SK-N-DZ (cell line): ENCODE results near the gene OR5H6. TPM values are rescaled to one million over a fixed set of nuclear protein-coding genes. Genes with fewer than 3 reads are reported as not detected.
"Not testable (repeated sequence)": the region's sequence is repeated elsewhere in the genome, so short reads cannot be mapped to it uniquely, and the experiment has no call there.

Source experiments
- DNase-seq: peaks from one replicate; pipeline ENCODE4 v3.0.0-alpha.2; 2015; ENCODE audit warnings: low spot score
- polyA plus RNA-seq, 2 experiments: library from polyadenylated mRNA; depleted of rRNA; stranded (reverse); fragments of >200 nt; gene quantifications; 2 replicates each; pipeline ENCODE4 v1.2.3, GENCODE V29; 2014

The OR5H6 gene
- not detected in 2 replicates for polyA plus RNA-seq (2014; cell fraction: cytosol; rRNA removed)
- polyA plus RNA-seq (2014; cell fraction: nucleus; rRNA removed) = not detected in 2 replicates

DNA sequence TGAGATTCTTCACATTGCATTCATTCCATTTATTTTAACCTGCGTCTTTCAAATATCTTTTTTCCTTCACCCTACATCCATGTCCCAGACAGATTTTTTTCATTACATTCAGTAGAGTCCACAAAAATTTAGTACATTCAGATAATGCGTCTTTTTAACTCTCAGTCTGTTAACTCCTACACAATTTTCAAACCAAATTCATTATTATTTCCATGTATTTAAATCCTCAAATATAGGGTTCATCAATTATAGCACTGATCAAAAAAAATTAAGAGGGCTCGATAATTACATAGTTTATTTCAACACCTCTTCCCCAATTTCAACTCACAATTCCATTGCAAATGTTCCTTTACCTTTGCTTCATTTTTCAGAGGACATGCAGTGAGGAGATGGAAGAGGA lies at the start of gene OR5H6:
Gene OR5H6 (plus strand): TSS at position 301 of the 400 bp plus-strand sequence. CDS start 89 bp downstream, at position 390.
- no peak for DNase-seq

DNA sequence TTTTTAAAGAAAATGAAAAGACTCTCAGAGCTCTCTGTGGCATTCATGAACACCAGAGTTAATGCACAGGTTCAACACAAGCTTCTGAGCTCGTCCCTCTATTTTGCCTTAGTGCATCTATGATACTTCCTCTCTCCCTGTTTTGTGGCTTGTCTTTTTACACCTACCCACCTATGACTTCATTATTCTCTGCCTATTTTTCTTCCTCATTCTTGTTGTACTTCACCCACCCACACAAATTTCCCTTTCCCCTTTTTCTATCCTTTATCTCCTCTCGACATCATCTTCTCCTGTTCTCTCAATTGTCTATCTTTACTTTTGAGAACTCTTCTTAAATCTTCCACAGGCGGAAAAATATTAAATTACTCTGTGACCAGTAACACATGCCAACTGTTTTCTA lies 49.0 kb upstream of the OR5H6 start:
- DNase-seq = no peak

- no peak for DNase-seq
These were observed 40.0 kb upstream of the OR5H6 start for GRCh38 chr3:98223907-98224672.

DNA sequence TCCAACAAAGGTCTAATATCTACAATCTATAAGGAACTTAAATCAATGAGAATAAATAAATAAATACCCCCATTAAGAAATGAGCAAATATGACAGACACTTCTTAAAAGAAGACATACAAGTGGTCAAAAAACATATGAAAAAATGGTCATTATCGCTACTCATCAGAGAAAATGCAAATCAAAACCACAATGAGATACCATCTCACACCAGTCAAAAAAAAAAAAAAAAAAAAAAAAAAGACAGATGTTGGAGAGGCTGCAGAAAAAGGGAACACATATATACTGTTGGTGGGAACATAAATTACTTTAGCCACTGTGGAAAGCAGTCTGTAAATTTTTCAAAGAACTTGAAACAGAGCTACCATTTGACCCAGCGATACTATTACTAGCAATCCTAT lies 31.6 kb upstream of the OR5H6 start:
- no peak for DNase-seq

DNA sequence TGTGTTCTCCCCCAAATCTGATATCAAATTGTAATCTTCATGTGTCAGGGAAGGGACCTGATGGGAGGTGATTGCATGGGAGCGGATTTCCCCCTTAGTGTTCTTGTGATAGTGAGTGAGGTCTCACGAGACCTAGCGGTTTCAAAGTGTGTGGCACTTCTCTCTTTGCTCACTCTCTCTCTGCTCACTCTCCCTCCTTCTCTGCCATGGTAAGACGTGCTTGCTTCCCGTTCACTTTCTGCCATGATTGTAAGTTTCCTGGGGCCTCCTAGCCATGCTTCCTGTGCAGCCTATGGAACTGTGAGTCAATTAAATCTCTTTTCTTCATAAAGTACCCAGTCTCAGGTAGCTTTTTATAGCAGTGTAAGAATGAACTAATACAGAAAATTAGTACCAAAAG lies 30.6 kb upstream of the OR5H6 start:
- no peak for DNase-seq

DNA sequence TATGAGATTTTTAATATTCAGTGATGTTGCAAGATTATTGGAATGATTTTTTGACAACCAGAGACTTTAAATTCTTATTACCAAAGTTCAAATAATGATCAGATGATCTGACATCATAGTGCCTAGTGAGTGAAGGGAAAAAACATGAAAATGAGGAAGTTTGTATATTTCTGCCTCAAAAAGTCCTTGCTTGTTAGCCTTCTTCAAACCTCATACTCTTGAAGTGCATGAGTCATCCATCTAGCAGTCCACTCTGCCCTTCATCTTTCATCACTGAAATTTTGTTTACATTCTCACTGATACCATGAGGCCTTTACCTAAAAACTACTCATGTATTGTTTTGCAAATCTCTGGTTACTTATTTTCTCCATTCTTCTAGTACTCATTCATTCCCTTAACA lies 23.9 kb upstream of the OR5H6 start:
- no peak for DNase-seq

DNA sequence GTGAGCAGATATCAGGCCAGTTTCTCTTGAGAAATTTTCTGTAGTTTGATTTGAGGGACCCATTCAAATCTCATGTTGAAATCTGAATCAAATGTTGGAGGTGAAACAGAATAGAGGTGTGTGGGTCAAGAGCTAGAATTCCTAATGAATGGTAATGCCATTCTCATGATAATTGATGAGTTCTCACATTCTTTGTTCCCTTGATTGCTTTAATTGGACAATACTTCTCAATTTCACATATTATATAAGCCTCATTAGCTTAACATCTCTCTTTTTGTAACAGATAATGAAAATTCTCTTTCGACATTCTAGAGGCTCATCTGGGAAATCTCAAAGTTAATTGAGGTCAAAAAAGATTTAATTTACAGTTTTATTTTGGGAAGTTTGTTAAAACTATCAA lies 21.9 kb upstream of the OR5H6 start:
- DNase-seq = no peak

- DNase-seq = no peak
These were observed 20.2 kb upstream of the OR5H6 start for GRCh38 chr3:98243843-98244242.

GRCh38 chr3:98246142-98246541 lies 17.9 kb upstream of the OR5H6 start:
- no peak for DNase-seq

DNA sequence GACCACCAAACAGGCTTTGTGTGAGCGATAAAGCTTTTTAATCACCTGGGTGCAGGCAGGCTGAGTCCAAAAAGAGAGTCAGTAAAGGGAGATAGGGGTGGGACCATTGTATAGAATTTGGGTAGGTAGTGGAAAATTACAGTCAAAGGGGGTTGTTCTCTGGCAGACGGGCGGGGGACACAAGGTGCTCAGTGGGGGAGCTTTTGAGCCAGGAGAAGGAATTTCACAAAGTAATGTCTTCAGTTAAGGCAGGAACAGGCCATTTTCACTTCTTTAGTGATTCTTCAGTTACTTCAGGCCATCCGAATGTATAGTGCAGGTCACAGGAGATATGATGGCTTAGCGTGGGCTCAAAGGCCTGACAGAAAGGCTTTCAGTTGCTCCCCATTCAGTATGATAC lies 8.0 kb upstream of the OR5H6 start:
- DNase-seq = not testable (repeated sequence)

DNA sequence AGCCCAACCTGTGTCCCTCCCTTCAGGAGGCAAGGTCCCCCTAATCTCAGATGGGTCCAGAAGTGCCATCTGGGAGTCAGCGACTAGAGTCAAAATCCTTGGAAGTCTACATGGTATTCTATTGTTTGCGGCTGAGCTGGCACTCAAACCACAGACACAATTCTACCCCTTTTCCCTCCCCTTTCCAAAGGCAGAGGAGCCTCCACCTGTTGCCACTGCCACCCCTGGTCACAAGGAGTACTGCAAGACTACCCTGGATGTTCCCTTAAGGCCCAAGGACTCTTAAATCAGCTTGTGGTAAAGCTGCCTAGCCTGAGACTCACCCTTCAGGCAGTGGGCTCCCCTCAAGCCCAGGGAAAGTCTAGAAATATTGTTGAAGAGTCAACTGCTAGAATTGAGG lies 4.3 kb upstream of the OR5H6 start:
- DNase-seq = peak; percentile 4

DNA sequence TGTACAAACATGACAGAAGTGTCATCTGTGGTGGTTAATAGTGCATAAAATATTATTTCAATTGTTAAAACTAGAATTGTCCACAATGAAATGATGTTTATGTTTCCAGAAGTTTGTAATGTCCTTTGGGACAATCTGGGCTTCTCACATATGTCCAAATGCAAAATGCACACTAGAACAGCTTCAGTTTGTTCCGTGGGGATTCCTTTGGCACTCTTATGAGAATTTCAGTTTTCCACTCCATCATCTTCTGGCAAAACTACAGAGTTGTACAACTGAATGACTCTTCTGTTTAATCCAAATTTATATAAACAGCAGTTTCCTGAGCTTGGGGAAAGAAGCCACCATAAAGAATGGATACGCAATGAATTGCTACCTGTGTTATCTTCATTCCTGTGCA lies 2.0 kb upstream of the OR5H6 start:
- DNase-seq = no peak

GRCh38 chr3:98269846-98270245 lies 5.8 kb downstream of the OR5H6 start:
- no peak for DNase-seq

DNA sequence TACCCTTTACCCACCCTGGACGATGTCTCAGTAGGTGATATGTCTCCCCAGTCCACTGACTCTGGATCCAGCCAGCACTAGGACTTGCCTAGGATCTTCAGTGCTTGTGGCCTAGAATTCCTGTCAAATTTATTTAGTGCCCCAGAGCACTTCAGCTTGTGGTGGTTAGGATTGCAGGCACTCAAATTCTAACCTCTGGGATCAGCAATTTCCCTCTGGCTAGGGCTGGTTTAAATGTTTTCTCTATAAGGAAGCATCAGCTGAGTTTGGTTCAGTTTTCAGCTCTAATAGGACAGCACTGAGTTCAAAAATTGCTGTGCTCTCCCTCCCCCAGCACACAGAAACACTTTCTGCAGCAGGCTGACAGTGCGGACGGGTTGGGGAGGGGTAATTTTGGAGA lies 8.1 kb downstream of the OR5H6 start:
- no peak for DNase-seq

DNA sequence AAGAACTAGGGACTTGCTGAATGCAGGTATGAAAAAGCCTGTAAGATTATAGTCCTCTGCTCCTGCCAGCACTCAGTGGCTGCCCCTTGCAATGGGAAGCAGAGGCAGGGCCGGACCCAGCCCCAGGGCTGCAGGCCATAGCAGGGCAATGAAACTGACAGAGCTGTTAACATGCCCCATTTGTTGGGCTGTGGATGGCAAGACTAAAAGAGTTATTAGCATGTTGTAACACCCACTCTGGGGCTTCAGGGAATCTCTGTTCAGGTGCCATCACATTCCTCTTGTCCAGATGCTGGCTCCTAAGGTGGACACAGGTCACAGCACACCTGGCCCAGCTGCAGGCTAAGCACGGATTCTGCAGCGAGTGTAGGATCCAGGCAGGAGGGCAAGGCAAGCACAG lies 10.9 kb downstream of the OR5H6 start:
- no peak for DNase-seq

DNA sequence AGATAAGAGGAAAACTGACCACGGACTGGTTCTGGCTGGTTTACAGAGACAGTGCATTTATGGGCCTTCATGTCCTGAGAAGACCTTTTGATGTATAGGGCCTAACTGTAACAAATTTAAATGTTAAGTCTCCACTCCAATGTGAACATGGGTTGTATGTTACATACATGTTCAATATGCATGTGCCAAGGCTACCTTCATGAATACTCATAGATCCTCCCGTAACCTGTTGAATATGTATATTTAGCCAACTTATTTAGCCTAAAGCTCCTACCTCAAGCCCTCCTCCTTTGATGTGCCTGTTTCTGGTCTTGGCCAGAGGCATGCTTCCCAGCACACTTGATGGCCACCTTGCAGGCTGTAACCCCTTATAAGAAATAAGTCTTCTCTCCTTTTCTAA lies 18.2 kb downstream of the OR5H6 start, which contains the start of gene OR5H2:
Gene OR5H2 (plus strand): TSS at position 301 of the 400 bp plus-strand sequence. CDS start 398 bp downstream, outside the sequence.
- DNase-seq = no peak

DNA sequence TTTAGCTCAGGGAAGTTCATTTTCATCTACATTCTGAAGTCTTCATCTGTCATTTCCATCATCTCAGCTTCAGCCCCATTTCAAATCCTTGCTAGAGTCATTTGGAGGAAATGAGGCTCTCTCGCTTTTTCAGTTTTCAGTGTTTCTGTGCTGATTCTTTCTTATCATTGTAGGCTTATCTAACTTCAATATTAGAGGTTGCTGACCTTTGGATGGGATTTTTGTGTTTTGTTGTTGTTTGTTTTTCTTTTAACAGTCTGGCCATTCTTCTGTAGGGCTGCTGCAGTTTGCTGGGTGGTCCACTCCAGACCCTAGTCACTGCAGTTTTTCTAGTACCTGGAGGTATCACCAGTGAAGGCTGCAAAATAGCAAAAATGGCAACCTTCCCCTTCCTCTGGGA lies 26.9 kb downstream of the OR5H6 start:
- DNase-seq = no peak

DNA sequence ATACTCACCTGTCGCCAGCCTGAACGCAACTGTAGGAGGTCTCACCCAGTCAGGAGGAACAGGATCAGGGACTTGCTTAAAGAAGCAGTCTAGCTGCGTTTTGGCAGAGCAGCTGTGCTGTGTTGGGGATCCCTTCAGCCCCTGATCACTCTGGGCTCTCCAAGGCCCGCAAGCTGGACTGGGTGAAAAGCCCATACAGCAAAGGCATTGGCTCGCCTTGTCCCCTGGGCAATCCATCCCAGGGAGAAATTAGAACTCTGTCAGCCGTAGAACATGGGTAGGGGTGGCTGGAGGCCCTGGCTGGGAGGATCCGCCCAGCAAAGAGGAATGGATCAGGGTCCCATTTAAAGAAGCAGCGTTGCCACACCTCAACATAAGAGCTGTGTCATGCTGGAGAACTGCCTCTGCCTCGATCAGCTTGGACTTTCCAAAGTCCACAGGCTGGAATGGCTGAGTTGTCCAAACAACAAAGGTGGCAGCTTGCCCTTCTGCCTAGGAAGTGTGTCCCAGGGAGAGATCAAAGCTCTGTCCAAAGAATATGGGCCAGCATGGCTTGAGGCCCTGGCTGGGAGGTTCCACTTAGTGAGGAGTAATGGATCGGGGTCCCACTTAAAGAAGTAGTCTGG lies 27.4 kb downstream of the OR5H6 start:
- DNase-seq = no peak
